PC-3 (cell line): ENCODE measurements around the gene ESYT2.

Source experiments
- CTCF ChIP-seq: fragments of 300-600 bp; sonication (generic); conservative IDR thresholded peaks from 2 replicates; pipeline ENCODE4 v1.5.1; 2017; ENCODE audit warnings: antibody characterized with exemption, low read depth, mild to moderate bottlenecking, low read length
- EZH2 ChIP-seq: fragments of 300-600 bp; sonication (generic); IDR thresholded peaks from one replicate; pipeline ENCODE4 v1.6.1; 2017; ENCODE audit warnings: antibody characterized with exemption, mild to moderate bottlenecking, low read length; ENCODE audit not compliant: unreplicated experiment
- EZH2phosphoT487 ChIP-seq: fragments of 300-600 bp; sonication (generic); IDR thresholded peaks from 2 replicates; pipeline ENCODE4 v1.6.1; 2018; ENCODE audit warnings: mild to moderate bottlenecking, antibody characterized with exemption, low read length, borderline replicate concordance

GRCh38 chr7:158843771-158844170 lies 14.5 kb upstream of the ESYT2 start:
- TF ChIP-seq CTCF (no peak), EZH2 (no peak), EZH2phosphoT487 (no peak)
